ENCODE results near the gene RNF215. TPM values are rescaled to one million over a fixed set of nuclear protein-coding genes. Genes with fewer than 3 reads are reported as not detected.

The RNF215 gene
- total and polyA plus RNA-seq, 2 of the 13 experiments (the other 11 are each of a cell fraction or from before 2014, with no cell fraction given), result 5.3 to 6.1 TPM

DNA sequence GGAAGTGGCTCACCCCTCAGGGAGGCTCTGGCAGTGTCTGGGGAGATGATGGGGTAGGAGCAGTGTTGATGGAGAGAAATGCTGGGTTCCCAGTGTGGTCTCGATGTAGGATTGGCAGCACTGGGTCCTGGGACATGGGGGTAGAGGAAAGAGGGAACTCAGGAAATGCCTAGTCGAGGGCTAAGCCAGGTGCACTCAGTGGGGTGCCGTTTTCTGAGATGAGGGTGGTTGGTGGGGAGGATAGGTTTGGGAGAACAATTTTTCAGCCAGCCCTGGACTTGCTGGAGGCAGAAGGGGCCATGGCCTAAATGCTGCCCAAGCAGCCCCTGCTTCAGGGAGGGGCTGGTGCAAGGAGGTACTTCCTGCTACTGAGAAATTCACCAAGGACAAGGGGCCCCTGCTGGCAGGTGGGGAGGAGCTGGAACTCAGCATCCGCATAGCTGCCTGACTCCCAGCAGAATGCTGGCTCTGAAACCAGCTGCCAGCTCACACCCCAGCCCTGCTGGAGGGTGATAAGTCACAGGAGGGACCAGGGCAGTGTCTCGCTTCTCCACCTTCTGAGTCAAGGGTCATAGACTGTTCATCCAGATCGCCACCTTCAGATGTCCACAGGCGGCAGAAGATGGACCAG is 24.4 kb downstream of the RNF215 start:
- Histone ChIP-seq H3K36me3 (replicated peaks in 1 of 2; ENCODE audit: control insufficient read depth in 1 of 2, insufficient read depth in 2 of 2, low read length in 2 of 2) (no peaks in the 10 kb centered on the region; a peak in 1 of 5 replicates), H3K79me2 (ENCODE audit: insufficient read depth, low read length) (no peaks in the 10 kb centered on the region), H2AFZ (ENCODE audit: low read length) (no peak overlapping the region), H3K4me2 (ENCODE audit: low read depth, low read length) (no peak overlapping the region), H3K4me3 (replicated peaks in 1 of 3; ENCODE audit: insufficient read depth in 1 of 3, low read depth in 2 of 3, low read length in 3 of 3) (no peak overlapping the region), H3K9me3 (ENCODE audit: low read length) (no peaks in the 10 kb centered on the region), H3K4me1 (ENCODE audit: insufficient read depth, low read length) (peaks cover 6% of the 10 kb centered on the region; the same call in 1 of the 2 replicates), H3K9ac (ENCODE audit: insufficient read depth, low read depth, low read length) (no peak overlapping the region), H4K20me1 (ENCODE audit: insufficient read depth, low read length) (no peaks in the 10 kb centered on the region), H3K27ac (ENCODE audit: extremely low read length, insufficient read depth, low read length) (no peak overlapping the region), H3K27me3 (ENCODE audit: control insufficient read depth in 1 of 2, insufficient read depth in 2 of 2, low read length in 2 of 2) (no peaks in the 10 kb centered on the region)
- BruUV-seq (replicated peaks), result no TSS peak
- ChIA-PET POLR2A (no interaction called here), CTCF (ENCODE audit: low intra/inter-chr PET ratio, low total read pairs) (no interaction called here)
- ATAC-seq (no peak), DNase-seq (ENCODE audit: low spot score) (no peak), FAIRE-seq (no peak)
- intact Hi-C loops (cut with micrococcal nuclease; ENCODE audit: unreplicated experiment), result no loop called here
- TF ChIP-seq MEIS2 (CRISPR knock-in tag; IDR thresholded peaks at IDR 0.05), result no peak
- TF ChIP-seq WIZ (CRISPR knock-in tag; IDR thresholded peaks at IDR 0.05), result no peak
- TF ChIP-seq, protein P1, sequence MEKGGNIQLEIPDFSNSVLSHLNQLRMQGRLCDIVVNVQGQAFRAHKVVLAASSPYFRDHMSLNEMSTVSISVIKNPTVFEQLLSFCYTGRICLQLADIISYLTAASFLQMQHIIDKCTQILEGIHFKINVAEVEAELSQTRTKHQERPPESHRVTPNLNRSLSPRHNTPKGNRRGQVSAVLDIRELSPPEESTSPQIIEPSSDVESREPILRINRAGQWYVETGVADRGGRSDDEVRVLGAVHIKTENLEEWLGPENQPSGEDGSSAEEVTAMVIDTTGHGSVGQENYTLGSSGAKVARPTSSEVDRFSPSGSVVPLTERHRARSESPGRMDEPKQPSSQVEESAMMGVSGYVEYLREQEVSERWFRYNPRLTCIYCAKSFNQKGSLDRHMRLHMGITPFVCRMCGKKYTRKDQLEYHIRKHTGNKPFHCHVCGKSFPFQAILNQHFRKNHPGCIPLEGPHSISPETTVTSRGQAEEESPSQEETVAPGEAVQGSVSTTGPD (CRISPR knock-in tag; IDR thresholded peaks at IDR 0.05), result no peak
- no peak for TF ChIP-seq KDM3A (CRISPR knock-in tag; IDR thresholded peaks at IDR 0.05; ENCODE audit: low read depth)
- no peak for TF ChIP-seq ZKSCAN5 (CRISPR knock-in tag; IDR thresholded peaks at IDR 0.05)
- TF ChIP-seq, protein P2, sequence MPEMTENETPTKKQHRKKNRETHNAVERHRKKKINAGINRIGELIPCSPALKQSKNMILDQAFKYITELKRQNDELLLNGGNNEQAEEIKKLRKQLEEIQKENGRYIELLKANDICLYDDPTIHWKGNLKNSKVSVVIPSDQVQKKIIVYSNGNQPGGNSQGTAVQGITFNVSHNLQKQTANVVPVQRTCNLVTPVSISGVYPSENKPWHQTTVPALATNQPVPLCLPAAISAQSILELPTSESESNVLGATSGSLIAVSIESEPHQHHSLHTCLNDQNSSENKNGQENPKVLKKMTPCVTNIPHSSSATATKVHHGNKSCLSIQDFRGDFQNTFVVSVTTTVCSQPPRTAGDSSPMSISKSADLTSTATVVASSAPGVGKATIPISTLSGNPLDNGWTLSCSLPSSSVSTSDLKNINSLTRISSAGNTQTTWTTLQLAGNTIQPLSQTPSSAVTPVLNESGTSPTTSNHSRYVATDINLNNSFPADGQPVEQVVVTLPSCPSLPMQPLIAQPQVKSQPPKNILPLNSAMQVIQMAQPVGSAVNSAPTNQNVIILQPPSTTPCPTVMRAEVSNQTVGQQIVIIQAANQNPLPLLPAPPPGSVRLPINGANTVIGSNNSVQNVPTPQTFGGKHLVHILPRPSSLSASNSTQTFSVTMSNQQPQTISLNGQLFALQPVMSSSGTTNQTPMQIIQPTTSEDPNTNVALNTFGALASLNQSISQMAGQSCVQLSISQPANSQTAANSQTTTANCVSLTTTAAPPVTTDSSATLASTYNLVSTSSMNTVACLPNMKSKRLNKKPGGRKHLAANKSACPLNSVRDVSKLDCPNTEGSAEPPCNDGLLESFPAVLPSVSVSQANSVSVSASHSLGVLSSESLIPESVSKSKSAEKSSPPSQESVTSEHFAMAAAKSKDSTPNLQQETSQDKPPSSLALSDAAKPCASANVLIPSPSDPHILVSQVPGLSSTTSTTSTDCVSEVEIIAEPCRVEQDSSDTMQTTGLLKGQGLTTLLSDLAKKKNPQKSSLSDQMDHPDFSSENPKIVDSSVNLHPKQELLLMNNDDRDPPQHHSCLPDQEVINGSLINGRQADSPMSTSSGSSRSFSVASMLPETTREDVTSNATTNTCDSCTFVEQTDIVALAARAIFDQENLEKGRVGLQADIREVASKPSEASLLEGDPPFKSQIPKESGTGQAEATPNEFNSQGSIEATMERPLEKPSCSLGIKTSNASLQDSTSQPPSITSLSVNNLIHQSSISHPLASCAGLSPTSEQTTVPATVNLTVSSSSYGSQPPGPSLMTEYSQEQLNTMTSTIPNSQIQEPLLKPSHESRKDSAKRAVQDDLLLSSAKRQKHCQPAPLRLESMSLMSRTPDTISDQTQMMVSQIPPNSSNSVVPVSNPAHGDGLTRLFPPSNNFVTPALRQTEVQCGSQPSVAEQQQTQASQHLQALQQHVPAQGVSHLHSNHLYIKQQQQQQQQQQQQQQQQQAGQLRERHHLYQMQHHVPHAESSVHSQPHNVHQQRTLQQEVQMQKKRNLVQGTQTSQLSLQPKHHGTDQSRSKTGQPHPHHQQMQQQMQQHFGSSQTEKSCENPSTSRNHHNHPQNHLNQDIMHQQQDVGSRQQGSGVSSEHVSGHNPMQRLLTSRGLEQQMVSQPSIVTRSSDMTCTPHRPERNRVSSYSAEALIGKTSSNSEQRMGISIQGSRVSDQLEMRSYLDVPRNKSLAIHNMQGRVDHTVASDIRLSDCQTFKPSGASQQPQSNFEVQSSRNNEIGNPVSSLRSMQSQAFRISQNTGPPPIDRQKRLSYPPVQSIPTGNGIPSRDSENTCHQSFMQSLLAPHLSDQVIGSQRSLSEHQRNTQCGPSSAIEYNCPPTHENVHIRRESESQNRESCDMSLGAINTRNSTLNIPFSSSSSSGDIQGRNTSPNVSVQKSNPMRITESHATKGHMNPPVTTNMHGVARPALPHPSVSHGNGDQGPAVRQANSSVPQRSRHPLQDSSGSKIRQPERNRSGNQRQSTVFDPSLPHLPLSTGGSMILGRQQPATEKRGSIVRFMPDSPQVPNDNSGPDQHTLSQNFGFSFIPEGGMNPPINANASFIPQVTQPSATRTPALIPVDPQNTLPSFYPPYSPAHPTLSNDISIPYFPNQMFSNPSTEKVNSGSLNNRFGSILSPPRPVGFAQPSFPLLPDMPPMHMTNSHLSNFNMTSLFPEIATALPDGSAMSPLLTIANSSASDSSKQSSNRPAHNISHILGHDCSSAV (CRISPR knock-in tag; IDR thresholded peaks at IDR 0.05; ENCODE audit: borderline replicate concordance), result no peak
- TF ChIP-seq ZFY (CRISPR knock-in tag; IDR thresholded peaks at IDR 0.05), result no peak
- TF ChIP-seq FOXO1 (CRISPR knock-in tag; IDR thresholded peaks at IDR 0.05), result no peak
- no peak for TF ChIP-seq RCOR2 (CRISPR knock-in tag; IDR thresholded peaks at IDR 0.05)
- TF ChIP-seq ZNF430 (CRISPR knock-in tag; IDR thresholded peaks at IDR 0.05), result no peak
- TF ChIP-seq TEF (CRISPR knock-in tag; IDR thresholded peaks at IDR 0.05), result no peak
- WGBS (ENCODE audit: low lambda C conversion rate), result 85% methylated on average over 6 of the region's 7 CpGs
- in situ Hi-C loops (cut with HindIII; ENCODE audit: extremely low pct_ligation_motif_present, low pct_unique_long_range_greater_than_20kb), result no loop called here
